HEK293T (cell line): Measurements from ENCODE around the gene KNSTRN.

Experiments
- ARNT ChIP-seq: fragments of 450-650 bp; IDR thresholded peaks from 2 replicates; pipeline ENCODE4 v1.6.1; 2017; ENCODE audit warnings: mild to moderate bottlenecking
- CTBP1 ChIP-seq: fragments of 450-650 bp; IDR thresholded peaks from 2 replicates; pipeline ENCODE4 v1.6.1; 2016; ENCODE audit warnings: borderline replicate concordance
- FOXA1 ChIP-seq: fragments of 450-650 bp; IDR thresholded peaks from 2 replicates; pipeline ENCODE4 v1.6.1; 2016; ENCODE audit warnings: mild to moderate bottlenecking
- FOXK2 ChIP-seq: fragments of 450-650 bp; IDR thresholded peaks from 2 replicates; pipeline ENCODE4 v1.6.1; 2016; ENCODE audit warnings: mild to moderate bottlenecking
- FOXM1 ChIP-seq: fragments of 450-650 bp; IDR thresholded peaks from 2 replicates; pipeline ENCODE4 v1.6.1; 2017; ENCODE audit warnings: mild to moderate bottlenecking, borderline replicate concordance
- HDGF ChIP-seq: fragments of 450-650 bp; IDR thresholded peaks from 2 replicates; pipeline ENCODE4 v1.6.1; 2017; ENCODE audit warnings: antibody characterized with exemption, borderline replicate concordance
- L3MBTL2 ChIP-seq: fragments of 450-650 bp; conservative IDR thresholded peaks from 2 replicates; pipeline ENCODE4 v1.6.1; 2016; ENCODE audit warnings: mild to moderate bottlenecking
- LEF1 ChIP-seq: fragments of 450-650 bp; IDR thresholded peaks from 2 replicates; pipeline ENCODE4 v1.6.1; 2017; ENCODE audit warnings: mild to moderate bottlenecking, borderline replicate concordance
- NFRKB ChIP-seq: fragments of 450-650 bp; IDR thresholded peaks from 2 replicates; pipeline ENCODE4 v1.6.1; 2016; ENCODE audit warnings: mild to moderate bottlenecking, moderate library complexity
- SP1 ChIP-seq: fragments of 450-650 bp; IDR thresholded peaks from 2 replicates; pipeline ENCODE4 v1.6.1; 2017
- SUZ12 ChIP-seq: fragments of 450-650 bp; IDR thresholded peaks from 2 replicates; pipeline ENCODE4 v1.6.1; 2016; ENCODE audit warnings: mild to moderate bottlenecking
- TARDBP ChIP-seq: fragments of 450-650 bp; IDR thresholded peaks from 2 replicates; pipeline ENCODE4 v1.6.1; 2016
- ZNF384 ChIP-seq: fragments of 450-650 bp; IDR thresholded peaks from 2 replicates; pipeline ENCODE4 v1.6.1; 2016
- TF ChIP-seq, protein P1 (sequence below): fragments of 450-650 bp; IDR thresholded peaks from 2 replicates; pipeline ENCODE4 v1.6.1; 2016

DNA sequence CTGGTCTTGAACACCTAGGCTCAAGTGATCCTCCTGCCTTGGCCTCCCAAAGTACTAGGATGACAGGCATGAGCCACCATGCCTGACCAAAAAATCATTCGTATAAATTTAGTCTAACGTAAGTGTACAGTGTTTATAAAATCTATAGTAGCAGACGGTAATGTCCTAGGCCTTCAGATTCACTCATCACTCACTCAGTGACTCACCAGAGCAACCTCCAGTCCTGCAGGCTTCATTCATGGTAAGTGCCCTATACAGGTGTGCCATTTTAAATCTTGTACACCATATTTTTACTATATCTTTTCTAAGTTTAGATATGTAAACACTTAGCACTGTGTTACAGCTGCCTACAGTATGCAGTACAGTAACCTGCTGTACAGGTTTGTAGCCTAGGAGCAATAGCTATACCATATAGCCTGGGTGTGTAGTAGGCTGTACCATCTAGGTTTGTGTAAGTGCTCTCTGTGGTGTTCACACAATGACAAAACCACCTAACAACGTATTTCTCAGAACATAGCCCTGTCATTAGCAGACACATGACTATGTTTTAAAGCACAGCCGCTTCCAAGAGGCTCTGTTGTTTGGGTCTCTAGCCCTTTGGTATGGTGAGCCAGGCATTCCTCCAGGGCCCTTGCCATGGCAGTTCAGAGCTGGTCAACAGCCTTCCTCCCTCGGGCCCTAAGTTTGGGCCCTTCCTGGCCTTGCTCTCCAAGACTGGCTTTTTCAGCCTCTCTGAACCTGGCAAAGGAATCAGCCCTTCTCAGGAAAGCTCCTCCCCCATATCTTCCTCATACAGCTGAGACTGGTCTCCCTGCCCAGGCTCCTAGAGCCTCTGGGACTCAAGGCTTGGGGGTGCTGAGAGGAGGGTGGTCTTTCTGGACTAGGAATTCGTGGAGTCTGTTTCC, 39.9 kb upstream of the KNSTRN start:
- no peak for TF ChIP-seq NFRKB
- no peak for TF ChIP-seq SP1
- no peak for TF ChIP-seq SUZ12
- no peak for TF ChIP-seq ZNF384
- TF ChIP-seq, protein P1, sequence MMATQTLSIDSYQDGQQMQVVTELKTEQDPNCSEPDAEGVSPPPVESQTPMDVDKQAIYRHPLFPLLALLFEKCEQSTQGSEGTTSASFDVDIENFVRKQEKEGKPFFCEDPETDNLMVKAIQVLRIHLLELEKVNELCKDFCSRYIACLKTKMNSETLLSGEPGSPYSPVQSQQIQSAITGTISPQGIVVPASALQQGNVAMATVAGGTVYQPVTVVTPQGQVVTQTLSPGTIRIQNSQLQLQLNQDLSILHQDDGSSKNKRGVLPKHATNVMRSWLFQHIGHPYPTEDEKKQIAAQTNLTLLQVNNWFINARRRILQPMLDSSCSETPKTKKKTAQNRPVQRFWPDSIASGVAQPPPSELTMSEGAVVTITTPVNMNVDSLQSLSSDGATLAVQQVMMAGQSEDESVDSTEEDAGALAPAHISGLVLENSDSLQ = no peak
- no peak for TF ChIP-seq FOXM1
- TF ChIP-seq FOXK2 = no peak
- TF ChIP-seq HDGF = no peak
- TF ChIP-seq TARDBP = no peak
- no peak for TF ChIP-seq FOXA1
- TF ChIP-seq LEF1 = no peak
- TF ChIP-seq L3MBTL2 = no peak
- TF ChIP-seq ARNT = no peak
- no peak for TF ChIP-seq CTBP1
